ENCODE results near the gene MIDN. TPM values are rescaled to one million over a fixed set of nuclear protein-coding genes. Genes with fewer than 3 reads are reported as not detected.
"Not testable (repeated sequence)": the region's sequence is repeated elsewhere in the genome, so short reads cannot be mapped to it uniquely, and the experiment has no call there.

MIDN gene
- 41.7 TPM for polyA plus RNA-seq (ENCODE audit: insufficient read length)

- DNase-seq (ENCODE audit: low read depth) = no peak
Measured at GRCh38 chr19:1248139-1248785, at the start of gene MIDN. TSS of gene MIDN (plus strand) at chr19:1248583. CDS start at chr19:1250297, 1,714 bp downstream.

GRCh38 chr19:1199531-1199930 lies 48.9 kb upstream of the MIDN start:
- DNase-seq (ENCODE audit: low read depth) = no peak

GRCh38 chr19:1200614-1201013 lies 47.8 kb upstream of the MIDN start:
- not testable (repeated sequence) for DNase-seq (ENCODE audit: low read depth)

GRCh38 chr19:1205114-1206099 lies 43.0 kb upstream of the MIDN start, which contains the start of gene STK11:
TSS of gene STK11 (plus strand) at chr19:1205778. CDS start at chr19:1206914, 1,136 bp downstream.
- DNase-seq (ENCODE audit: low read depth) = peak; percentile 83

- DNase-seq (ENCODE audit: low read depth) = no peak
Measured at GRCh38 chr19:1206150-1206863, 42.1 kb upstream of the MIDN start.

GRCh38 chr19:1206864-1207450 lies 41.4 kb upstream of the MIDN start:
- no peak for DNase-seq (ENCODE audit: low read depth)

- DNase-seq (ENCODE audit: low read depth) = not testable (repeated sequence)
Measured at GRCh38 chr19:1208830-1209229, 39.6 kb upstream of the MIDN start.

- DNase-seq (ENCODE audit: low read depth) = no peak
Measured at GRCh38 chr19:1210227-1210538, 38.2 kb upstream of the MIDN start.

- DNase-seq (ENCODE audit: low read depth) = no peak
Measured at GRCh38 chr19:1211494-1212234, 36.7 kb upstream of the MIDN start.

- no peak for DNase-seq (ENCODE audit: low read depth)
Measured at GRCh38 chr19:1213391-1214286, 34.7 kb upstream of the MIDN start.

- DNase-seq (ENCODE audit: low read depth) = no peak
Measured at GRCh38 chr19:1214299-1214861, 34.0 kb upstream of the MIDN start.

- DNase-seq (ENCODE audit: low read depth) = no peak
Measured at GRCh38 chr19:1214862-1215731, 33.3 kb upstream of the MIDN start.

- DNase-seq (ENCODE audit: low read depth) = no peak
Measured at GRCh38 chr19:1216756-1217155, 31.6 kb upstream of the MIDN start.

GRCh38 chr19:1217366-1217765 lies 31.0 kb upstream of the MIDN start:
- DNase-seq (ENCODE audit: low read depth) = no peak

- no peak for DNase-seq (ENCODE audit: low read depth)
Measured at GRCh38 chr19:1218751-1219567, 29.4 kb upstream of the MIDN start.

- DNase-seq (ENCODE audit: low read depth) = no peak
Measured at GRCh38 chr19:1219786-1220476, 28.5 kb upstream of the MIDN start.

- no peak for DNase-seq (ENCODE audit: low read depth)
Measured at GRCh38 chr19:1220477-1220930, 27.9 kb upstream of the MIDN start.

Measured in forelimb muscle (tissue), 1 donor.